Activated CD8-positive, alpha-beta T cell treated with anti-CD3 and anti-CD28 coated beads, Interleukin-2, amount 10 ng/mL, durations not matched to agents 7 days and 5 days (primary cell): ENCODE results near the gene SCN4A. TPM values are rescaled to one million over a fixed set of nuclear protein-coding genes. Genes with fewer than 3 reads are reported as not detected.
"Not testable (repeated sequence)": the region's sequence is repeated elsewhere in the genome, so short reads cannot be mapped to it uniquely, and the experiment has no call there.

Experiments
- ATAC-seq: fragments of 150-1000 bp; cut with Tn5 transposase; one replicate; pipeline ENCODE4 v1.10.0; 2021; ENCODE audit warnings: moderate library complexity
- CTCF ChIA-PET: fragments of 350-600 bp; sonication (Branson Sonifier 250); formaldehyde crosslinking; loops from one replicate; lab custom pipeline; 2021; ENCODE audit warnings: antibody characterized with exemption; lab: Charles Lee
- POLR2A ChIA-PET: fragments of 350-600 bp; sonication (Branson Sonifier 250); formaldehyde crosslinking; loops from one replicate; lab custom pipeline; 2021; ENCODE audit warnings: antibody characterized with exemption; lab: Charles Lee
- DNase-seq: peaks from one replicate; pipeline ENCODE4 v3.0.0-alpha.2; 2020
- H3K27ac Mint-ChIP-seq: one replicate; pipeline ENCODE4 v1.8.0; 2021; ENCODE audit warnings: mild to moderate bottlenecking, mixed read lengths
- H3K27me3 Mint-ChIP-seq: one replicate; pipeline ENCODE4 v1.8.0; 2021; ENCODE audit warnings: low read depth, mixed read lengths
- H3K36me3 Mint-ChIP-seq: one replicate; pipeline ENCODE4 v1.8.0; 2021; ENCODE audit warnings: low read depth, mixed read lengths
- H3K4me1 Mint-ChIP-seq: one replicate; pipeline ENCODE4 v1.8.0; 2021; ENCODE audit warnings: low read depth, mixed read lengths
- H3K4me3 Mint-ChIP-seq: one replicate; pipeline ENCODE4 v1.8.0; 2021; ENCODE audit warnings: mild to moderate bottlenecking, mixed read lengths
- H3K9me3 Mint-ChIP-seq: one replicate; pipeline ENCODE4 v1.8.0; 2022; ENCODE audit warnings: mixed read lengths; ENCODE audit not compliant: insufficient read depth
- total RNA-seq, 2 experiments: library from RNA; stranded (reverse); gene quantifications; one replicate each; pipeline ENCODE4 v1.2.3, GENCODE V29; 2021

Gene SCN4A
- total RNA-seq, 2 experiments from 2014 or later = not detected

DNA sequence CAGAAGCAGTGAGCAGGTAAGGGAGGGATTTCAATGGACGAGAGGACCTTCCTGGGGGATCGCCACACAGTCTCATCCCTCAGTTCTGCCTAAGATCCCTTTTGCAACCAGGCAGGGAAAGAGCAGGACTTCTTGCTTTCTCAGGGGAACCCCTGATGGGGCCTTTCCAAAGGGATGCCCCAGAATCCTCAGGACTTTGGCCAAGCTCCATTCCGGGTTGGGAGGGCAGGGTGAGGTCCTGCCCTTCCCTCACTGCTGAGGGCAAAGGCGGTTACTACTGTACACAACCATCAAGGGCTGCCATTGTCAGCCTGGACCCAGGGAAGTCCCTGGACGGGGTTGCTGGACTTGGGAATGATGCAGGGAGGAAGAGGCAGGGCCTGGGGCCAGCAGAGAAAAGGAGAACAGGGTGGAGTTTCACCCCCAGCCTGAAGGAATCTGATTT, 35.1 kb upstream of the SCN4A start:
- no peak for ATAC-seq
- peaks cover 36% of the 10 kb centered on the region for H3K36me3 Mint-ChIP-seq
- no peak overlapping the region for H3K4me3 Mint-ChIP-seq
- H3K9me3 Mint-ChIP-seq = no peaks in the 10 kb centered on the region
- peaks cover 32% of the 10 kb centered on the region for H3K4me1 Mint-ChIP-seq
- H3K27ac Mint-ChIP-seq = no peak overlapping the region
- no peaks in the 10 kb centered on the region for H3K27me3 Mint-ChIP-seq
- no peak for DNase-seq
- POLR2A ChIA-PET = no interaction called here
- CTCF ChIA-PET = interaction anchor here (1.7 kb wide), 1 partner anchor 18 kb away, joined by 7 read pairs; no protein-coding TSS in a partner anchor

DNA sequence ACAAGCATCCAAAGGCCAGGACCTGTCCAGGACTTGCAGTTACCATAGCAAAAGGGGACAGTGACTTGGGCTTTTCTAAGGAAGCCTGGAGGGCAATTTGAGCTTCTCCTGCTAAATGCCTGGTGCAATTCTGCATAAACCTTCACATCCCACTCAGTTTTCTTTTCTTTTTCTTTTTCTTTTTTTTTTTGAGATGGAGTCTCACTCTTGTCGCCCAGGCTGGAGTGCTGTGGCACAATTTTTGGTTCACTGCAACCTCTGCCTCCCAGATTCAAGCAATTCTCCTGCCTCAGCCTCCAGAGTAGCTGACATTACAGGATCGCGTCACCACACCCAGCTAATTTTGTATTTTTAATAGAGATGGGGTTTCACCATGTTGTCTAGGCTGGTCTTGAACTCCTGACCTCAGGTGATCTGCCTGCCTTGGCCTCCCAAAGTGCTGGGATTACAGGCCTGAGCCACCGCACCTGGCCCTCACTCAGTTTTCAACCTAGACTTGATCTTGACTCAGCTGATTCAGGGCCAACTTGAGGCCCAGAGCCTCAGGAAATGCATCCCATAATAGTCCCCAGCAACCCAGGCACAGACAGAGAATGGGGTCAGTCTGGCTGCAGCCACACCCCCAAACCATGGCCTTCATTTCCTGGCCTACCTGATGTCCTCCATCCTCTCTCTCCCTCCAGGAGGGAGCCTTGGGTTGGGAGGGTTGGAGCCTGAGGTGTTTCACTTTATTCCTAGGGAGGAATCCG, 34.5 kb upstream of the SCN4A start:
- H3K4me1 Mint-ChIP-seq = peaks cover 32% of the 10 kb centered on the region
- H3K36me3 Mint-ChIP-seq = peaks cover 36% of the 10 kb centered on the region
- H3K9me3 Mint-ChIP-seq, H3K27me3 Mint-ChIP-seq, H3K4me3 Mint-ChIP-seq, H3K27ac Mint-ChIP-seq, DNase-seq, ATAC-seq: not testable (repeated sequence)
- CTCF ChIA-PET = interaction anchor here (1.3 to 1.7 kb wide), 2 partner anchors 10 to 19 kb away, joined by 3 to 7 read pairs; no protein-coding TSS in a partner anchor
- POLR2A ChIA-PET = interaction anchor here (0.6 to 1.0 kb wide), 2 partner anchors 14 to 31 kb away, joined by 3 read pairs; no protein-coding TSS in a partner anchor

DNA sequence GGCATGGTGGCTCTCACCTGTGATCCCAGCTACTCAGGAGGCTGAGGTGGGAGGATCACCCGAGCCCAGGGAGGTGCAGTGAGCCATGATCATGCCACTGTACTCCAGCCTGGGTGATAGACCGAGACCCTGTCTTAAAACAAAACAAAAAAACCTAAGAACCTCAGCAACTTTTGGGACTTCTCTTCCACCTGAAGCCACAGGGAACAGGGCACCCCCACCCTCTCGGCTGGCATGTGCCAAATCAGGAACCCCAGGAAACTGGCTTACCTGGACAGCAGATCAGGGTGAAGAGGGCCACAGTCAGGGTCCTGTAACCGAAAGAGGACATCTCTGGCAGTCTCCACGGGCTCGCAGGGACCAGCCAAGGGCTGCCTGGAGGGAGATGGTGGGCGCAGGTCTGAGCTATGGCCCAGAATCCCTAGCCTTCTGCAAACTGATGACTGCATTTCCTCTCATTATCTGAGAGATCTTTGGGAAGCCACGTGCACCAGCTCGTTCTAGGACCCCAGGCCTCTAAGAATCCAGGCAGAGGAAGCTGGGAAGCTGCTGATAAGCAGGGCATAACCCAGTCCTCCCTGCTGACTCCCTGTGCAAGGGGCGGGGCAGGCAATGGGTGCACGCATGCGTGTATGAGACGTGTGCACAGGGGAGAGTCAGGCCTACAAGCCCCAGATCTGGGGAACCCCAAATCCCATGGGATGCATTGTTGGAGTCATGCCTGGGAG, 33.8 kb upstream of the SCN4A start:
- ChIA-PET POLR2A (interaction anchor here (0.6 to 1.0 kb wide), 3 partner anchors 10 to 30 kb away, joined by 3 read pairs; no protein-coding TSS in a partner anchor), CTCF (interaction anchor here (1.2 to 1.7 kb wide), 3 partner anchors 10 to 22 kb away, joined by 3 to 7 read pairs (median 5); no protein-coding TSS in a partner anchor)
- no peak overlapping the region for H3K4me3 Mint-ChIP-seq
- no peaks in the 10 kb centered on the region for H3K9me3 Mint-ChIP-seq
- H3K27ac Mint-ChIP-seq = no peak overlapping the region
- H3K36me3 Mint-ChIP-seq = peaks cover 31% of the 10 kb centered on the region
- peaks cover 28% of the 10 kb centered on the region for H3K4me1 Mint-ChIP-seq
- no peak for DNase-seq
- ATAC-seq = no peak
- no peaks in the 10 kb centered on the region for H3K27me3 Mint-ChIP-seq

DNA sequence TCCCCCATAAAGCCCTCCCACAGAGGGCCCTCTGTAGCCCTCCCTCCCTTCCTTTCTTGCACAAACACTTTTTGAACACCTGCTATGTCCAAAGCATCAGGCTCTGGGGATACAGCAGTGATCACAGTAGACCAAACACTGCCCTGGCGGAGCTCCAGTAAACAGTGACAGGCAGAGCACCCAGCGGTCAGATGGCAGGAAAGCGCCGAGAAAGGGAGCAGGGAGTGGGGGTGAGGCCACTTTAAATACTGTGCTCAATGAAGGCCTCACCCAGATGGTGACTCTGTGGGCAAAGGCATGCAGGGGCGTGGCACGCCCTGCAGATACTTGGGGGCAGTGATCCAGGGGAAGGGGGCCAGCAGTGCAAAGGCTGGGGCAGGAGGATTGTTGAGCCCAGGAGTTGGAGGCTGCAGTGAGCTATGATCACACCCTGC, 33.0 kb upstream of the SCN4A start:
- Mint-ChIP-seq H3K36me3 (peaks cover 28% of the 10 kb centered on the region), H3K9me3 (no peaks in the 10 kb centered on the region), H3K4me3 (no peak overlapping the region), H3K27me3 (no peaks in the 10 kb centered on the region), H3K4me1 (peaks cover 28% of the 10 kb centered on the region), H3K27ac (peak overlapping the region; percentile 36)
- ChIA-PET CTCF (interaction anchor here (0.9 to 1.3 kb wide), 4 partner anchors 11 to 23 kb away, joined by 3 to 5 read pairs (median 4); no protein-coding TSS in a partner anchor), POLR2A (interaction anchor here (0.8 to 0.9 kb wide), 2 partner anchors 11 to 14 kb away, joined by 3 to 4 read pairs; no protein-coding TSS in a partner anchor)
- DNase-seq = no peak
- ATAC-seq = no peak

DNA sequence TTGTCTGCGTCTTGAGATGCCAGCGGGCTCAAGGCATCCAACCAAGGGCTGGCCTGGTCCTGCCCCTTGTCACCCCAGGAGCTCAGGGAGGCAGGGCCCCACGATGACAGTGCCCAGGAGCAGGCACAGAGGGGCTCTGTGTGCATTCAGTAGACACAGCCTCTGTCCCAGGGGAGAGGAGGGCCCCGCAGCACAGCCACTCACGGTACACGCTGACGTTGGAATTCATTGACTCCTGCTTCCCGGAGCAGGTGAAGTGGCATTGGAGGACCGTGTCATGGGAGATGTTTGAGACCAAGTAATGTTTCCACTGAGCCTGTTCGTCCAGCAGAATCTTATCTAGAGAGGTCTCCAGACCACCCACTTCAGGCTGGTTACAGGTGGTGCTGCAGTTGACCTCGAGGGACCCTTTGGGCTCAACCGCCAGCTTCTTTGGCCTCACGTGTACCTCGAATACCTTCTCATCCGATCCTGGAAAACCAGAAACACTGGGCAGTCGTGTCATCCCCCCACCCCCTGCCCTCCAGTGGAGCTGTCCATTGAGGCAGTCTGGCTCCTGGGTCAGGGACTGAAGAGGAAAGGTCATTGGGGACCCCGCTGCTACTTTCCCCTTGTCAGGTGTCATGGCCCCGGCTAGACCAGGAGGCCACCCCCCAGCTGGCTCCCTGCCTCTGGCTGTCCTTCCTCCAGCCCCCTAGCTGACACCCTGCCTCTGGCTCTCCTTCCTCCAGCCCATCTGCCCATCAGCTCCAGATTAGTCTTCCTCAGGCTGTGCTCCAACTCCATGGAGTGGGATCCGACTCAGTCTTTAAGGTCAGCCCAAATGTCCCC, 32.4 kb upstream of the SCN4A start:
- H3K27me3 Mint-ChIP-seq = no peaks in the 10 kb centered on the region
- H3K36me3 Mint-ChIP-seq = peaks cover 23% of the 10 kb centered on the region
- H3K4me1 Mint-ChIP-seq = peaks cover 28% of the 10 kb centered on the region
- ChIA-PET CTCF (interaction anchor here (0.9 to 1.4 kb wide), 4 partner anchors 14 to 85 kb away, joined by 3 to 5 read pairs (median 4); no protein-coding TSS in a partner anchor), POLR2A (interaction anchor here (0.7 to 0.9 kb wide), 2 partner anchors 15 to 16 kb away, joined by 3 to 4 read pairs; no protein-coding TSS in a partner anchor)
- ATAC-seq = no peak
- no peak for DNase-seq
- H3K4me3 Mint-ChIP-seq = no peak overlapping the region
- peak overlapping the region; percentile 36 for H3K27ac Mint-ChIP-seq
- no peaks in the 10 kb centered on the region for H3K9me3 Mint-ChIP-seq

DNA sequence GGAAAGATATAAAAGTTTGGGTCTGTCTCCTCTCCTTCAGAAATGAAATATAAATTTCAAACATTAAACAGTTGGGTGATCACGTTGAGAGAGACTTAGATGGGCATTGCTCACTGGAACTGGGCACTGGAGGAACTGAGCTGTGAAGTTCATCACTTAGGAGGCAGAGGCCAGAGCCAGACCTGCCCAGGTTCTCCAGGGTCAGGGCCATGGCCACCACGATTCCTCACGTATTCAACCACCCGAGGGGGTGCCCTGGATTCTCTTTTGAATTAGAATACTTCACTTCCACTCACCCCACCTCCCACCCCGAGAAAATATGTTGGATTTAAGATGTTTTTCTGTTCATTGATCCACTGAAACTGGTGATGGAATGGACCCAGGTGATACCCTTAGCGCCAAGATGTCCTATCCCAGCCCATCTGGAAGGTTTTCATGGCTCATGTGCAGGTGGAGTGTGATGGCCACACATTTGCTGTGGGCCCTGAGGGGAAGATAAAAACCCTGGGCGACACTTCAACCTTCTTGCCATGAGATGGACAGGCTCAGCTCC, 31.6 kb upstream of the SCN4A start:
- no peaks in the 10 kb centered on the region for H3K27me3 Mint-ChIP-seq
- CTCF ChIA-PET = interaction anchor here (1.4 kb wide), 1 partner anchor 85 kb away, joined by 3 read pairs; no protein-coding TSS in a partner anchor
- DNase-seq (no peak), ATAC-seq (no peak)
- H3K36me3 Mint-ChIP-seq = peaks cover 19% of the 10 kb centered on the region
- H3K9me3 Mint-ChIP-seq = no peaks in the 10 kb centered on the region
- peaks cover 26% of the 10 kb centered on the region for H3K4me1 Mint-ChIP-seq
- no peak overlapping the region for H3K4me3 Mint-ChIP-seq
- POLR2A ChIA-PET = no interaction called here
- H3K27ac Mint-ChIP-seq = no peak overlapping the region

DNA sequence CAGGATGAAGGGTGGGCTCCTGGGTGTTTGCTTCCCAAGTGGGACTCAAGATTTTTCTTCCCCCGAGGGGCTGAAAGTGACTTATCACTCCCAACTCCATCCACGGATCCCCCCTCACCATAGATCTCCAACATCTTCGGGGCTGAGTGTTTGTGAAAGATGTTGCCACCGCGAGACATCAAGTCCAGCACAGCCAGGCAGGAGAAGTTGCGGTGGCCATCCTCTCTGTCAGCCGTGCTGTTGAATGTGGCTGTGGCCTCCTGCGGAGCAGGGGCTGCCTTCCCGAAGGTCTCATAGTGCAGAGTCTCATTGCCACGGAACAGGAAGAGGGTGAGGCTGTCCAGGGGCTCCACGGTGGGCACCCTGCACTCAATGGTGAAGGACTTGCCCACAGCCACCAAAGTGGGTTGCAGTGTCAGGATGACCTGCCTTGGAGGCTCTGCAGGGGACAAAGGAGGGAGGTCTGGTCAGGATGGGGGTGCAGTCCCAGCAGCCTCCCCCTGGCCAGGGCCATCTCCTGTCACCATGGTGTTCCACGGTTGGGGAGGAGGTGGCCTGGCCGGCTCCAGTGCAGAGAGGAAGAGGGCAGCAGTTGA, 30.9 kb upstream of the SCN4A start:
- ChIA-PET POLR2A (no interaction called here), CTCF (no interaction called here)
- peaks cover 19% of the 10 kb centered on the region for H3K36me3 Mint-ChIP-seq
- H3K27me3 Mint-ChIP-seq = no peaks in the 10 kb centered on the region
- peaks cover 30% of the 10 kb centered on the region for H3K4me1 Mint-ChIP-seq
- DNase-seq (no peak), ATAC-seq (no peak)
- no peaks in the 10 kb centered on the region for H3K9me3 Mint-ChIP-seq
- H3K27ac Mint-ChIP-seq = no peak overlapping the region
- H3K4me3 Mint-ChIP-seq = no peak overlapping the region

DNA sequence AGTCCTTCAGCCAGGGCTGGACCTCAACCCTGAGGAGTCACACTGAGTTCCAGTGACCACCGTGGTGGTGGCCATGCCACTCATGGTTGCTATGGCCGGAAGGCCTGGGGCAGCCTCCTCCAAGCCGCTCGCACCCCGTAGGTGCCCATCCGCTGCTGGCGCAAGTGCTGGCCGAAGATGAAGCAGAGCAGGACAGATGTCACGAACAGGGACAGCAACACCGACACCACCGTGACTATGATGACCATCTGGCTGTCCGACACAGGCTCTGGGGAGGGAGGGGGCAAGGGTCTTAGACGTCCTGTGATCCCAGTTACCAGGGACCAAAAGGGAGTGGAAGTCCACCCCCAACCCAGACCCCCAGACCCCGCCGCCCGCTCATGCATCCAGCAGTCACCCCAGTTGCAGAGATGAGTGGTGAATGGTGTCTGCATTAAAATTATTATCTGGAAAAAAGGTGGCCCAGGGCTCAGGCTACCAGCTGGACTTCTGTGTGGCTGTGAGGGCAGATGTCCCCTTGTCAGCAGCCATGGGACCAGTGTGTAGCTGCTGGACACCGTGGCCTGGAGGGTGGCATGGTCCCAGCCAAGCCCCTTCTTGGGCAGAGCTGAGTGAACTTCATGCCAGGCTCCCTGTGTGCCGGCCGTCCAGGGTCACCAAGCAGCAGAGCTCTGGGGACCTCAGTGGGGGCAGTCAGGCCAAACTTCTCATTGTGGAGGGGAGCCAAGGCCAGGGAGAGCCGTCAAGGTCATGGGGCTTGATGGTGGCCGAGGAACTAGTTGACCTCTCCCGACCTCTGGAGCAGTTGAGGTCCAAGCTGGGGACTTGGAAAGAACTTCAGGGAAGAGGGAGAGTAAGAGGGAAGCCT, 30.2 kb upstream of the SCN4A start:
- H3K4me3 Mint-ChIP-seq = no peak overlapping the region

DNA sequence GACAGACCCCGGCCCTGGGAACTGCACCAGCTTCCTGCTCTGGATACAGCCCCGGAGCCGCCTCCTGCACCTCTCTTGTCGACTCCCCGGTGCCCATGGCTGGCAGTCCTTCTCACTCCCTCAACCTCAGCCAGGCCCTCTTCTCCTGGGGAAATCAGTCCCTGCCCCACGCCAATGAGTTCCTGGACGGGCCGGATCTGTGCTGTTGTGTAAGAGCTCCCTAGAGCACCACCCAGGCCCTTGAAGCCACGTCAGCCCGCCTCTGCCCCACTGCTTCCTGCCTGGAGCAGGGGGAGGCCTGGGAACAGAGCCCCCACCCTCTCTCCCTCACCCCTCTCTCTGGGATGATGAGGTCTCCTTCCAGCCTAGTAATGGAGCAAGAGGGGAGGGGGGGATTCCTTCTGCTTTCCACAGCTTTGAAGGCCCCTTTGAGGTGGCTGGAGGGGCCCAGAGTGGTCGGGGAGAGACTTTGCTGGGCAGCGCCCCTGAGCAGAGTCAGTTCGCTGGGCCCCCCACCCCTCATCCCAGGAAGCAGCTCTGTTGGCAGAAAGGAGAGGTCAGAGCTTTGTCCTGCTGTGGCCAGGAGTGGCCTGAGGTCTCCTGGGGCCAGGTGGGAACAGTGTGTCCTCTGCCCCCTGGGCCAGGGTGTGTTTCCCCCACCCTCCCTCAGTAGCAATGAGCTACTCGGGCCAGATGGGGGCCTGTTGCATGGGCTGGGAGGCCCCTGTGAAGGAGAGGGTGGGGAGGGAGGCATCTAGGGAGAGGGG, 29.2 kb upstream of the SCN4A start:
- DNase-seq = no peak
- peaks cover 3% of the 10 kb centered on the region for H3K27me3 Mint-ChIP-seq

More for the DNA sequence above, 30.2 kb upstream of the SCN4A start:
- ChIA-PET POLR2A (no interaction called here), CTCF (interaction anchor here (1.6 kb wide), 1 partner anchor 23 kb away, joined by 3 read pairs; no protein-coding TSS in a partner anchor)
- no peaks in the 10 kb centered on the region for H3K27me3 Mint-ChIP-seq
- H3K9me3 Mint-ChIP-seq = no peaks in the 10 kb centered on the region
- H3K36me3 Mint-ChIP-seq = peaks cover 19% of the 10 kb centered on the region
- DNase-seq = no peak
- no peak overlapping the region for H3K27ac Mint-ChIP-seq
- no peak for ATAC-seq
- peaks cover 30% of the 10 kb centered on the region for H3K4me1 Mint-ChIP-seq

More for the DNA sequence above, 29.2 kb upstream of the SCN4A start:
- POLR2A ChIA-PET = interaction anchor here (1.1 to 1.2 kb wide), 2 partner anchors 18 to 144 kb away, joined by 3 to 4 read pairs; partner anchors contain the start of gene ICAM2
- no peak for ATAC-seq
- Mint-ChIP-seq H3K27ac (no peak overlapping the region), H3K4me3 (no peak overlapping the region), H3K36me3 (peaks cover 19% of the 10 kb centered on the region), H3K9me3 (no peaks in the 10 kb centered on the region), H3K4me1 (peaks cover 34% of the 10 kb centered on the region)
- CTCF ChIA-PET = interaction anchor here (1.6 kb wide), 1 partner anchor 24 kb away, joined by 3 read pairs; no protein-coding TSS in a partner anchor
